GM21423 (cell line): ENCODE data around the gene ERVMER34-1.

Experiments used
- ATAC-seq: cut with Tn5 transposase; IDR thresholded peaks from one replicate; pipeline ENCODE4 v1.9.1; 2021; ENCODE audit warnings: mild to moderate bottlenecking, moderate library complexity; ENCODE audit not compliant: unreplicated experiment

ERVMER34-1 gene

GRCh38 chr4:52750819-52751486, at the start of gene ERVMER34-1:
TSS of gene ERVMER34-1 (minus strand) at chr4:52751425. CDS start at chr4:52745520, 5,905 bp downstream.
- ATAC-seq: no peak

GRCh38 chr4:52799813-52800212, 48.6 kb upstream of the ERVMER34-1 start:
- no peak for ATAC-seq

- no peak for ATAC-seq
Measured at GRCh38 chr4:52795533-52795932, 44.3 kb upstream of the ERVMER34-1 start.

- ATAC-seq: no peak
Measured at GRCh38 chr4:52791936-52792335, 40.7 kb upstream of the ERVMER34-1 start.

- no peak for ATAC-seq
Measured at GRCh38 chr4:52789774-52790173, 38.5 kb upstream of the ERVMER34-1 start.

- no peak for ATAC-seq
Measured at GRCh38 chr4:52788806-52789205, 37.6 kb upstream of the ERVMER34-1 start.

- ATAC-seq: no peak
Measured at GRCh38 chr4:52783069-52783468, 31.8 kb upstream of the ERVMER34-1 start.

GRCh38 chr4:52780617-52781354, 29.6 kb upstream of the ERVMER34-1 start:
- ATAC-seq: no peak

- ATAC-seq: no peak
Measured at GRCh38 chr4:52780206-52780605, 29.0 kb upstream of the ERVMER34-1 start.

- ATAC-seq: no peak
Measured at GRCh38 chr4:52760256-52760655, 9.0 kb upstream of the ERVMER34-1 start.

- no peak for ATAC-seq
Measured at GRCh38 chr4:52755426-52755825, 4.2 kb upstream of the ERVMER34-1 start.

GRCh38 chr4:52752936-52753335, 1.7 kb upstream of the ERVMER34-1 start:
- ATAC-seq: no peak

- no peak for ATAC-seq
Measured at GRCh38 chr4:52751487-52751911, 274 bp upstream of the ERVMER34-1 start.

GRCh38 chr4:52750213-52750612, 1.0 kb downstream of the ERVMER34-1 start:
- no peak for ATAC-seq

GRCh38 chr4:52748432-52748831, 2.8 kb downstream of the ERVMER34-1 start:
- no peak for ATAC-seq

- ATAC-seq: no peak
Measured at GRCh38 chr4:52744588-52744987, 6.6 kb downstream of the ERVMER34-1 start.

GRCh38 chr4:52743444-52744019, 7.7 kb downstream of the ERVMER34-1 start:
- ATAC-seq: no peak

GRCh38 chr4:52729586-52729985, 21.6 kb downstream of the ERVMER34-1 start:
- no peak for ATAC-seq

GRCh38 chr4:52728691-52729240, 22.5 kb downstream of the ERVMER34-1 start:
- no peak for ATAC-seq

- no peak for ATAC-seq
Measured at GRCh38 chr4:52726826-52727580, 24.2 kb downstream of the ERVMER34-1 start.
